Measurements from ENCODE around the gene FBXW12. TPM values are rescaled to one million over a fixed set of nuclear protein-coding genes. Genes with fewer than 3 reads are reported as not detected.

The FBXW12 gene
- total and polyA plus RNA-seq, 2 donors (not counting 3 experiments of a cell fraction or from before 2014, with no cell fraction given), result not detected

- H3K27me3 ChIP-seq (ENCODE audit: control insufficient read depth in 2 of 2, insufficient read depth in 2 of 2, low read length in 2 of 2), result no peaks in the 10 kb centered on the region
- FAIRE-seq (no peak), DNase-seq (ENCODE audit: low read depth, low spot score) (no peak)
- H3K27ac ChIP-seq (ENCODE audit: insufficient read depth, low read depth, low read length), result no peak overlapping the region
- H3K79me2 ChIP-seq (ENCODE audit: control insufficient read depth, insufficient read depth, low read length), result no peaks in the 10 kb centered on the region
- ChIA-PET CTCF (interaction anchor here (1.4 to 4.3 kb wide), 2 partner anchors 12 to 23 kb away, joined by 8 to 12 read pairs; no protein-coding TSS in a partner anchor), POLR2A (no interaction called here)
- no peaks in the 10 kb centered on the region for H3K9me1 ChIP-seq (replicated peaks; ENCODE audit: control insufficient read depth, extremely low read depth, insufficient read depth, low read length)
- H3K9me3 ChIP-seq (replicated peaks; ENCODE audit: control insufficient read depth, insufficient read depth, low read length), result no peaks in the 10 kb centered on the region
- no peak overlapping the region for H3K4me2 ChIP-seq (ENCODE audit: insufficient read depth, low read length)
- H3K4me1 ChIP-seq (ENCODE audit: control insufficient read depth, extremely low read depth, insufficient read depth, low read length), result no peaks in the 10 kb centered on the region
- no peak overlapping the region for H2AFZ ChIP-seq (ENCODE audit: low read depth, low read length)
- TF ChIP-seq JUN (IDR thresholded peaks at IDR 0.05; ENCODE audit: borderline replicate concordance, insufficient read depth, insufficient read length, low read depth) (no peak), EZH2 (IDR thresholded peaks at IDR 0.05; ENCODE audit: borderline replicate concordance, low read depth, low read length, severe bottlenecking) (no peak), CTCF (IDR thresholded peaks at IDR 0.05; ENCODE audit: extremely low read depth in 1 of 2, insufficient read depth in 1 of 2, low read depth in 1 of 2, low read length in 2 of 2) (no peak), POLR2A (IDR thresholded peaks at IDR 0.05; ENCODE audit: low read depth, low read length) (no peak), MAX (IDR thresholded peaks at IDR 0.05; ENCODE audit: insufficient read depth, insufficient read length) (no peak), MYC (IDR thresholded peaks at IDR 0.05; ENCODE audit: low read depth, low read length) (no peak), POLR2AphosphoS5 (IDR thresholded peaks at IDR 0.05; ENCODE audit: insufficient read depth, low read depth, low read length) (no peak), FOS (IDR thresholded peaks at IDR 0.05; ENCODE audit: borderline replicate concordance, insufficient read depth, low read length) (no peak)
- no peaks in the 10 kb centered on the region for H4K20me1 ChIP-seq (replicated peaks; ENCODE audit: control insufficient read depth, extremely low read depth, insufficient read depth, low read length)
- dilution Hi-C loops (cut with MboI; ENCODE audit: extremely low pct_ligation_motif_present, low sequenced_read_pairs) (no loop called here), intact Hi-C loops (cut with micrococcal nuclease) (no loop called here)
- H3K4me3 ChIP-seq (replicated peaks in 1 of 3; ENCODE audit: insufficient read depth in 1 of 3, low read depth in 1 of 3, low read length in 3 of 3), result no peak overlapping the region
- no TSS peak for BruUV-seq (replicated peaks)
- peaks cover 0 to 36% of the 10 kb centered on the region in 2 experiments for H3K36me3 ChIP-seq (ENCODE audit: control insufficient read depth in 2 of 2, extremely low read depth in 1 of 2, insufficient read depth in 2 of 2, low read length in 2 of 2)
- H3K9ac ChIP-seq (replicated peaks; ENCODE audit: extremely low read depth, insufficient read depth, low read length), result no peak overlapping the region
Measured at GRCh38 chr3:48413086-48413485, 41.1 kb downstream of the FBXW12 start.
